Measurements from ENCODE around the gene WDR54. TPM values are rescaled to one million over a fixed set of nuclear protein-coding genes. Genes with fewer than 3 reads are reported as not detected.

WDR54 gene
- polyA plus RNA-seq, 1 of the 3 experiments (the other 2 are of a cell fraction) = 61.6 TPM

GRCh38 chr2:74424995-74425406 is 3.5 kb downstream of the WDR54 start:
- POLR2A ChIA-PET = interaction anchor here (2.7 kb wide), 1 partner anchor 15 kb away, joined by 15 read pairs; no protein-coding TSS in a partner anchor
- no peak overlapping the region for H3K4me2 ChIP-seq
- CTCF ChIA-PET = no interaction called here

More at GRCh38 chr2:74424995-74425406, 3.5 kb downstream of the WDR54 start:
- Histone ChIP-seq H3F3A (replicated peaks; ENCODE audit: insufficient read depth) (peaks cover 8% of the 10 kb centered on the region), H2AFZ (ENCODE audit: low read depth) (no peak overlapping the region), H4K20me1 (ENCODE audit: insufficient read depth) (no peaks in the 10 kb centered on the region), H3K79me2 (ENCODE audit: insufficient read depth) (no peaks in the 10 kb centered on the region), H3K9ac (no peak overlapping the region), H3K4me3 (ENCODE audit: low read depth in 2 of 2, low read length in 1 of 2) (no peak overlapping the region), H3K27ac (ENCODE audit: low read depth in 2 of 2, low read length in 1 of 2) (no peak overlapping the region), H3K9me3 (no peaks in the 10 kb centered on the region), H3K36me3 (replicated peaks in 1 of 2; ENCODE audit: control insufficient read depth in 1 of 2, insufficient read depth in 2 of 2, low read length in 1 of 2) (peaks cover 6 to 39% of the 10 kb centered on the region in 2 experiments), H3K9me2 (no peaks in the 10 kb centered on the region), H3K27me3 (ENCODE audit: insufficient read depth) (no peaks in the 10 kb centered on the region), H3K4me1 (ENCODE audit: control insufficient read depth in 1 of 2, insufficient read depth in 2 of 2, low read depth in 1 of 2, low read length in 1 of 2) (peaks cover 0 to 16% of the 10 kb centered on the region in 2 experiments; a peak in 1 of 4 replicates)
- 85% methylated on average over 2 of the region's 5 CpGs for WGBS (ENCODE audit: low lambda C conversion rate)
- no peak for DNase-seq
- no peak for TF ChIP-seq IRF3 (IDR thresholded peaks at IDR 0.05; ENCODE audit: low read depth, low read length)
- TF ChIP-seq RFX5 (IDR thresholded peaks at IDR 0.05; ENCODE audit: low read length) = no peak
- TF ChIP-seq NRF1 (IDR thresholded peaks at IDR 0.05; ENCODE audit: low read depth, low read length) = no peak
- TF ChIP-seq GABPA (IDR thresholded peaks at IDR 0.05; ENCODE audit: low read depth) = no peak
- no peak for TF ChIP-seq RCOR1 (IDR thresholded peaks at IDR 0.05; ENCODE audit: low read length)
- no peak; the same call in 1 of the 2 replicates for TF ChIP-seq POLR2AphosphoS5 (IDR thresholded peaks at IDR 0.05; ENCODE audit: low read depth, low read length)
- TF ChIP-seq EZH2phosphoT487 (IDR thresholded peaks at IDR 0.05; ENCODE audit: borderline replicate concordance, low read depth) = no peak
- TF ChIP-seq USF2 (IDR thresholded peaks at IDR 0.05; ENCODE audit: borderline replicate concordance, low read depth, low read length) = no peak
- TF ChIP-seq TEAD4 (IDR thresholded peaks at IDR 0.05; ENCODE audit: borderline replicate concordance, insufficient read depth) = no peak
- no peak for TF ChIP-seq USF1 (IDR thresholded peaks at IDR 0.05; ENCODE audit: borderline replicate concordance, low read depth)
- TF ChIP-seq JUND (IDR thresholded peaks at IDR 0.05) = no peak
- TF ChIP-seq REST (IDR thresholded peaks at IDR 0.05; ENCODE audit: low read depth, low read length) = no peak
- TF ChIP-seq MAX (IDR thresholded peaks at IDR 0.05; ENCODE audit: low read depth) = no peak
- TF ChIP-seq NFIC (IDR thresholded peaks at IDR 0.05; ENCODE audit: borderline replicate concordance) = no peak
- TF ChIP-seq SIN3A (IDR thresholded peaks at IDR 0.05; ENCODE audit: borderline replicate concordance, low read depth, low read length) = no peak
- no peak for TF ChIP-seq MXI1 (IDR thresholded peaks at IDR 0.05; ENCODE audit: low read depth, low read length)
- TF ChIP-seq PBX3 (IDR thresholded peaks at IDR 0.05) = no peak
- no peak for TF ChIP-seq FOSL2 (IDR thresholded peaks at IDR 0.05; ENCODE audit: borderline replicate concordance, low read depth)
- TF ChIP-seq ELF1 (IDR thresholded peaks at IDR 0.05) = no peak
